GM12892 (cell line): ENCODE data around the gene MARCHF9.

ENCODE experiments used
- POLR2A ChIP-seq: IDR thresholded peaks from 2 replicates; pipeline ENCODE4 v1.6.1; 2011; ENCODE audit warnings: low read depth, low read length, control low read depth
- POLR2AphosphoS5 ChIP-seq: IDR thresholded peaks from 2 replicates; pipeline ENCODE4 v1.6.1; 2011; ENCODE audit warnings: low read depth, low read length, control low read depth
- TAF1 ChIP-seq: IDR thresholded peaks from 2 replicates; pipeline ENCODE4 v1.6.1; 2011; ENCODE audit warnings: low read depth, mild to moderate bottlenecking, control low read depth, low read length, borderline replicate concordance

DNA sequence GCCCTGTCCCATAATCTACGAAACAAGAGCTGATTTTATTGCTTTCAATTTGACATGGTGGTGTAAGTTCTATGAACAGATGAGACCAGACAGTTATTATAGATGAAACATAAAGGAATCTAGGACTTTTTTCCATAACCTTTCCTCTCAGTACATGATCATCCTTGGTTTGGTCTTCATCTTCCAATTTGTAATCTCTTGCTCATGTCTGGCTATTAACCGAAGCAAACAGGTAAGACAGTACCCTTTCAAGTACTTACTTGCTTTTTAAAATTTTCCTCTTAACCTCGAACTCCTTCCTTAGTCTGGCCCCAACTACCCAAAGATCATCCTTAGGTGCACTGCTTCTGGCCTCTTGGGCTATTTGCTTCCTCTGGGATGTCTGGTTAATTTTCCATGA, 8.9 kb upstream of the MARCHF9 start:
- no peak for TF ChIP-seq POLR2A
- TF ChIP-seq POLR2AphosphoS5: no peak
- TF ChIP-seq TAF1: no peak
